ENCODE results near the gene ESPN.

The ESPN gene

DNA sequence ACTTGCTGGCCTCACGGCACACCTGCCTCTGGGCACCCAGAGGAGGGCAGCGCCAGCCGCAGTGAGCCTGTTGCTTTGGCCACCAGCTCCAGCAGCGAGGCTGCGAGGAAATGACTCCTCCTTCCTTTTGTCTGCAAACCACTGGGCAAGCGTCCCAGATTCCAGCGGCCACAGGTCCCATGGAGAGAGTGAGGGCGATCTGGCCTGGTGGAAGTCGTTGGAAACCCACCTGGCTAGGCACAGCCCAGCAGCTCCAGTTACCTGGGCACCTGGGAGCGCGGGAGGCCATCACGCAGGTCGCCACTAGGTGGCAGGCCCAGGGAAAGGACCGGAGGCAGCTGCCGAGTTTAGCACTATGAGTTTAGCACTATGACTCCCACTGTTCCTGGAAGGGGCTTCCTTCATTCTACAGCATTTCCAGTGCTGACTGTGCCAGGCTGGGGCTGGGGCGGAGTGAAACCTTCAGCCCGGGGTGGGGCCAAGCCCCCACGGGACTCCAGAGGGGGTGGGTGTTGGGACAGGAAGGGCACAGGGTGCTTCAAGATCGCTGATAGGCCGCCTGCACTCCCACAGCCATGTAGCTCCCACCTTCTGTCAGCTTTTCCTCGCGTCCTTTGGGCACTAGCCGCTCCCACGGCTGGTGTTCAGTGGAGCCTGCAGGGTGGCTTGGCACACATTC, 1.1 kb upstream of the ESPN start:
- Histone ChIP-seq H3K14ac (ENCODE audit: low read length) (no peak overlapping the region), H3K9me3 (ENCODE audit: insufficient read depth, low read depth, low read length) (peaks cover 7% of the 10 kb centered on the region), H3K4me2 (ENCODE audit: low read length) (no peak overlapping the region), H3K18ac (ENCODE audit: low read length) (no peak overlapping the region), H3K4ac (ENCODE audit: low read depth, low read length) (no peak overlapping the region), H2AFZ (ENCODE audit: insufficient read depth, low read length, poor library complexity) (no peak overlapping the region), H3K4me1 (ENCODE audit: control insufficient read depth in 1 of 2, insufficient read depth in 2 of 2, low read length in 2 of 2) (peaks cover 2 to 11% of the 10 kb centered on the region in 2 experiments), H2BK120ac (ENCODE audit: insufficient read depth, low read length, poor library complexity) (no peak overlapping the region), H3K9ac (ENCODE audit: low read length) (no peak overlapping the region), H4K12ac (ENCODE audit: low read depth, low read length) (no peak overlapping the region), H4K8ac (ENCODE audit: low read depth, low read length) (no peak overlapping the region), H3K23ac (ENCODE audit: low read length) (no peak overlapping the region), H3K27me3 (ENCODE audit: insufficient read depth, low read length) (peaks cover 59% of the 10 kb centered on the region), H4K91ac (ENCODE audit: low read depth, low read length) (no peak overlapping the region), H2BK5ac (ENCODE audit: low read depth, low read length, poor library complexity) (no peak overlapping the region), H2AK5ac (ENCODE audit: low read length) (no peak overlapping the region), H3K79me2 (ENCODE audit: control insufficient read depth, insufficient read depth, low read length, poor library complexity) (no peaks in the 10 kb centered on the region), H2BK12ac (ENCODE audit: low read length) (no peak overlapping the region), H3K79me1 (ENCODE audit: low read length) (no peaks in the 10 kb centered on the region), H3K4me3 (ENCODE audit: low read depth, low read length) (no peak overlapping the region), H3K36me3 (ENCODE audit: control insufficient read depth in 1 of 2, insufficient read depth in 2 of 2, low read length in 2 of 2) (no peaks in the 10 kb centered on the region), H3K27ac (ENCODE audit: low read depth, low read length) (no peak overlapping the region)
- WGBS (ENCODE audit: extremely low coverage, insufficient coverage, insufficient read length): no CpG with 5 or more reads among the region's 24 CpGs
- peak; percentile 74 to 85 for DNase-seq

DNA sequence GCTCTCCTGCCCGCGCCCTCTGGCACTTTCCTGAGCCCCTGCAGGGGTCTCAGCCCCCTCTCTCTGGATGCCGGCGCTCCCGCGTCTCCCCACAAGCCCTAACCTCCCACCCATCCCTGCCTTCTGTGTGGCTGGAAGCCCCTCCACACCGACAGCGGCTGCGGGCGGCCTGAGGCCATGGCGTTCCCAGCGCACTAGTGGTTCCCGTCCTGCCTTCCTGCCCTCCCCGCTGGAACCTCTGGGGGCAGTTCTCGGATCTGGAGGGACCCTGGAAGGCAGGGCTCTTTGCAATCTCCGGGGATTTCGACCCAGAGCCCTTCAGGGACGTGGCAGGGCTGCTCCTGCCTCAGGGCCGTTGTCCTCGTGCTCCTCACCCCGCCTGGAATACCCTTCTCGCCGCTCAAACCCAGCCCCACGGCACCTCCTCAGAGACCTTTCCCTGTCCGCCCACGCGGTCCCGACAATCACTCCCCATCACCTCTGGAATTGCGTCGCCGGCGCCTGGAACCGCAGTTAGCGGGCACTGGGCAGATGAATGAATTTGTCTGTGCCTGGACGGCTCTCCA, 493 bp upstream of the ESPN start:
- H3K18ac ChIP-seq (ENCODE audit: low read length): no peak overlapping the region

DNA sequence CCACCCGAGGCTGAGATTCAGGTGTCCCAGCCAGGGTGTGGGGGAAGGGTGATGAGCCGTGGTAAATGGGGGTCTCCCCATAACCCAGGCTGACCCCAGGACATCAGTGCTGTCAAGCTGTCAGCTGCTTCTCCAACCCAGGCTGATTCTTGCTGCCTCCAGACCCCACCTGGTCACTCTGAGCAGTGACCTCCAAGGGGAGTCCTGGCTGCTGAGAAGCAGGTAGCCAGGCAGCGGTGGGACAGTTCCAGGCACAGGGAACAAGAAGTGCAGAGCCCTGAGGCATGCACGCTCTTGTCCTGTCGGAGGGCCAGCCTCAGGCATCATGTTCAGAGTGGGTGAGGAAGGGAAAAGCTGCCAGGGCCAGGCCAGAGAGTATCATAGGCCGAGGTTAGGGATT, 1.1 kb downstream of the ESPN start:
- DNase-seq: no peak

More for the DNA sequence above, 493 bp upstream of the ESPN start:
- WGBS (ENCODE audit: extremely low coverage, insufficient coverage, insufficient read length): no CpG with 5 or more reads among the region's 35 CpGs
- H3K27ac ChIP-seq (ENCODE audit: low read depth, low read length): no peak overlapping the region
- no peak overlapping the region for H2AFZ ChIP-seq (ENCODE audit: insufficient read depth, low read length, poor library complexity)
- no peak overlapping the region for H4K12ac ChIP-seq (ENCODE audit: low read depth, low read length)
- no peaks in the 10 kb centered on the region for H3K79me2 ChIP-seq (ENCODE audit: control insufficient read depth, insufficient read depth, low read length, poor library complexity)
- H2BK120ac ChIP-seq (ENCODE audit: insufficient read depth, low read length, poor library complexity): no peak overlapping the region
- no peak overlapping the region for H3K4me3 ChIP-seq (ENCODE audit: low read depth, low read length)
- peaks cover 7% of the 10 kb centered on the region for H3K9me3 ChIP-seq (ENCODE audit: insufficient read depth, low read depth, low read length)
- H3K4me1 ChIP-seq (ENCODE audit: control insufficient read depth in 1 of 2, insufficient read depth in 2 of 2, low read length in 2 of 2): peaks cover 2 to 11% of the 10 kb centered on the region in 2 experiments
- no peak overlapping the region for H3K14ac ChIP-seq (ENCODE audit: low read length)
- H3K4me2 ChIP-seq (ENCODE audit: low read length): no peak overlapping the region
- H2AK5ac ChIP-seq (ENCODE audit: low read length): no peak overlapping the region
- H2BK12ac ChIP-seq (ENCODE audit: low read length): no peak overlapping the region
- H3K9ac ChIP-seq (ENCODE audit: low read length): no peak overlapping the region
- H4K8ac ChIP-seq (ENCODE audit: low read depth, low read length): no peak overlapping the region
- no peak overlapping the region for H4K91ac ChIP-seq (ENCODE audit: low read depth, low read length)
- H3K79me1 ChIP-seq (ENCODE audit: low read length): no peaks in the 10 kb centered on the region
- H2BK5ac ChIP-seq (ENCODE audit: low read depth, low read length, poor library complexity): no peak overlapping the region
- H3K36me3 ChIP-seq (ENCODE audit: control insufficient read depth in 1 of 2, insufficient read depth in 2 of 2, low read length in 2 of 2): no peaks in the 10 kb centered on the region
- no peak overlapping the region for H3K4ac ChIP-seq (ENCODE audit: low read depth, low read length)
- peaks cover 54% of the 10 kb centered on the region for H3K27me3 ChIP-seq (ENCODE audit: insufficient read depth, low read length)
- DNase-seq: no peak
- no peak overlapping the region for H3K23ac ChIP-seq (ENCODE audit: low read length)

DNA sequence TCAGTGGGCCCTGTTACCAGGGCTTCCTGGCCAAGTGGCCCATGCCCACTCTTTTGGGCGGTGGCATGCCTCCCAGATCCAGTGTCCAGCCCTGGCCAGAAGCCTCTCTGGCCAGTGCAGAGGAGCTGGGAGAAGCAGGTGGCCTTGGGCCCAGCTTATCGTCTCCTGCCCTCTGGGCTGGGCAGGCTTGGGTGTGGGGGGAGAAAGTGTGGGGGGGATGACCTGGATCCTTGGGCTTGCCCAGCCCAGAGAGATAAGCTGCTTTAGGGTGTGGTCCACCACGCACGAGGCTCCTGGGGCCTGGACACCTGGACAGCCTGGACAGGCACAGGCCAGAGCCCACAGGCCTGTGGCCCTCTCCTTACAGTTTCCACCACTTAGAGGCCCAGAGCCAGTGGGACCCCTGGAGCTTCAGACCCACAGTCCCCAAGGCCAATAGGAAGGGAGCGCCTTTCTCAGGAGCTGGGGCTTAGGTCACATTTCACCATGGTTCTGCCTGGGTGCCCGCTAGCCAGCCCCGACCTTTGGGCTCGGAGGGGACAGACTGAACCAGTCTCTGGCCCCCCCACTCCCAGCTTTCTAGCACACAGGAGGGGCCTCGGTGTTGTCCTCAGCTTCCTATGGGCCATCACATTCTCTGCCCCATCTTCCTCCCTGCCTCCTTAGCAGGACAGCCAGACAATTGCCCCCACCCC, 1.8 kb downstream of the ESPN start:
- no peaks in the 10 kb centered on the region for H3K79me1 ChIP-seq (ENCODE audit: low read length)
- H2AK5ac ChIP-seq (ENCODE audit: low read length): no peak overlapping the region
- no CpG with 5 or more reads among the region's 9 CpGs for WGBS (ENCODE audit: extremely low coverage, insufficient coverage, insufficient read length)
- H4K12ac ChIP-seq (ENCODE audit: low read depth, low read length): no peak overlapping the region
- no peak overlapping the region for H2AFZ ChIP-seq (ENCODE audit: insufficient read depth, low read length, poor library complexity)
- H3K4ac ChIP-seq (ENCODE audit: low read depth, low read length): no peak overlapping the region
- H4K91ac ChIP-seq (ENCODE audit: low read depth, low read length): no peak overlapping the region
- no peak overlapping the region for H3K23ac ChIP-seq (ENCODE audit: low read length)
- no peak for DNase-seq
- H2BK120ac ChIP-seq (ENCODE audit: insufficient read depth, low read length, poor library complexity): no peak overlapping the region
- H2BK12ac ChIP-seq (ENCODE audit: low read length): no peak overlapping the region
- no peaks in the 10 kb centered on the region for H3K79me2 ChIP-seq (ENCODE audit: control insufficient read depth, insufficient read depth, low read length, poor library complexity)
- no peak overlapping the region for H3K4me2 ChIP-seq (ENCODE audit: low read length)
- H3K14ac ChIP-seq (ENCODE audit: low read length): no peak overlapping the region
- no peak overlapping the region for H4K8ac ChIP-seq (ENCODE audit: low read depth, low read length)
- no peak overlapping the region for H3K9ac ChIP-seq (ENCODE audit: low read length)
- peaks cover 30% of the 10 kb centered on the region for H3K27me3 ChIP-seq (ENCODE audit: insufficient read depth, low read length)
- H3K27ac ChIP-seq (ENCODE audit: low read depth, low read length): no peak overlapping the region
- H3K4me1 ChIP-seq (ENCODE audit: control insufficient read depth in 1 of 2, insufficient read depth in 2 of 2, low read length in 2 of 2): peaks cover 2 to 8% of the 10 kb centered on the region in 2 experiments
- H2BK5ac ChIP-seq (ENCODE audit: low read depth, low read length, poor library complexity): no peak overlapping the region
- H3K4me3 ChIP-seq (ENCODE audit: low read depth, low read length): no peak overlapping the region
- peaks cover 7% of the 10 kb centered on the region for H3K9me3 ChIP-seq (ENCODE audit: insufficient read depth, low read depth, low read length)
- H3K36me3 ChIP-seq (ENCODE audit: control insufficient read depth in 1 of 2, insufficient read depth in 2 of 2, low read length in 2 of 2): no peaks in the 10 kb centered on the region
- no peak overlapping the region for H3K18ac ChIP-seq (ENCODE audit: low read length)

More for the DNA sequence above, 1.1 kb downstream of the ESPN start:
- no peak overlapping the region for H2BK120ac ChIP-seq (ENCODE audit: insufficient read depth, low read length, poor library complexity)
- no peaks in the 10 kb centered on the region for H3K79me2 ChIP-seq (ENCODE audit: control insufficient read depth, insufficient read depth, low read length, poor library complexity)
- peaks cover 2 to 4% of the 10 kb centered on the region in 2 experiments for H3K4me1 ChIP-seq (ENCODE audit: control insufficient read depth in 1 of 2, insufficient read depth in 2 of 2, low read length in 2 of 2)
- no peaks in the 10 kb centered on the region for H3K79me1 ChIP-seq (ENCODE audit: low read length)
- no peak overlapping the region for H2BK12ac ChIP-seq (ENCODE audit: low read length)
- no peak overlapping the region for H3K4ac ChIP-seq (ENCODE audit: low read depth, low read length)
- no peak overlapping the region for H3K4me3 ChIP-seq (ENCODE audit: low read depth, low read length)
- no peak overlapping the region for H2AK5ac ChIP-seq (ENCODE audit: low read length)
- no peak overlapping the region for H3K9ac ChIP-seq (ENCODE audit: low read length)
- no peak overlapping the region for H4K12ac ChIP-seq (ENCODE audit: low read depth, low read length)
- no peaks in the 10 kb centered on the region for H3K36me3 ChIP-seq (ENCODE audit: control insufficient read depth in 1 of 2, insufficient read depth in 2 of 2, low read length in 2 of 2)
- no peak overlapping the region for H3K14ac ChIP-seq (ENCODE audit: low read length)
- H3K18ac ChIP-seq (ENCODE audit: low read length): no peak overlapping the region
- WGBS (ENCODE audit: extremely low coverage, insufficient coverage, insufficient read length): no CpG with 5 or more reads among the region's 6 CpGs
- peaks cover 38% of the 10 kb centered on the region for H3K27me3 ChIP-seq (ENCODE audit: insufficient read depth, low read length)
- H3K23ac ChIP-seq (ENCODE audit: low read length): no peak overlapping the region
- H4K8ac ChIP-seq (ENCODE audit: low read depth, low read length): no peak overlapping the region
- H3K27ac ChIP-seq (ENCODE audit: low read depth, low read length): no peak overlapping the region
- no peak overlapping the region for H2AFZ ChIP-seq (ENCODE audit: insufficient read depth, low read length, poor library complexity)
- H3K4me2 ChIP-seq (ENCODE audit: low read length): no peak overlapping the region
- no peak overlapping the region for H4K91ac ChIP-seq (ENCODE audit: low read depth, low read length)
- H3K9me3 ChIP-seq (ENCODE audit: insufficient read depth, low read depth, low read length): peaks cover 7% of the 10 kb centered on the region
- no peak overlapping the region for H2BK5ac ChIP-seq (ENCODE audit: low read depth, low read length, poor library complexity)
